HK-2 (cell line): Measurements from ENCODE around the gene EXOC6B.
"Not testable (repeated sequence)": the region's sequence is repeated elsewhere in the genome, so short reads cannot be mapped to it uniquely, and the experiment has no call there.

Source experiments
- DNase-seq: peaks from one replicate; pipeline ENCODE4 v3.0.0-alpha.2; 2018; ENCODE audit not compliant: unreplicated experiment

The EXOC6B gene

DNA sequence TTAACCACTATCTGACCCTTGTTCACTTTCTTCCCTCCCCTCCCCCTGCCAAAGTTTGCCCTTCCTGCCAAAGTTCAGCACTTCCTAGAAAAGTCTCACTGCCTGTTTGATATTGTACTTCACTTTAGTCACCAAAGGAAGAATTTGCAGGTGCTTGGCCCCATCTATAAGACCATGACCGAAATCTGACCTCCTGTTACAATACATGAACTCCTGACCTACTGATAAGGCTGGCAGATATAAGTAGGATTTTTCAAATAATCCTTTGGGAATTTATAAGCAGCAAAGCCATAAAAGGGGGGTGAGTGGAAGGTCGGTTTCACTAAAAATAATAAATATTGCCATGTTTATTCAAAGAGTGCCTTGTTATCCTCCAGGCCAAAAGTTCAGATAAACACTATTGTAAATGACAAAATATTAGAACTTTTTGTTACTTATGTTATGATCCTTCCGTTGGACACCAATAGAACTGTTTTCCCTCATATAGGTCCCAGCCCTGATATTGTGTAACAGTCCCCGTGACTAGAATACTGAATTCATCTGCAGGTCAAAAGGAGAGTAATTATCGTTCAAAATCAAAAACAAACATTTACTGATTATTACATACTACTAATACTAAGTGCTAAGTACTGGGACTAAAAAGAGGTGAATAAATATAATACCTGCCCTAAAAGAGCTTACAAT, 277.6 kb downstream of the EXOC6B start:
- no peak for DNase-seq

DNA sequence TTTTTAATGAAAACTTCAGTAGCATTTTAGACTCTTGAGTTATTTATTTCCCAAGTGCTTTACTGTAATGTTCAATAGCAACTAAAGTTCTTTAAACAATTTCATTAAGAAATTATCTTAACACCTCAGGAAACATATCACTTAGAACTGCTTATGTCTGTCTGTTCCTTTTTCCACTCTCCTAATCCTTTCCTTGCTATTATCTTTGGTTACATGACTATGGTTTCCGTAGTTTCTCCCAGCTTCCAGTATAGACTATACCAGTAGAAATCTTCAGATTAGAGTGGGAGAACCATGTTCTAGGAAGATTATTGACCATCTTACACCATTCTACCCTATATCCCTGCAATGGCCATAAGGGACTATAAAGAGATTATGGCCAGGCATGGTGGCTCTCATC, 280.0 kb downstream of the EXOC6B start:
- DNase-seq = no peak

DNA sequence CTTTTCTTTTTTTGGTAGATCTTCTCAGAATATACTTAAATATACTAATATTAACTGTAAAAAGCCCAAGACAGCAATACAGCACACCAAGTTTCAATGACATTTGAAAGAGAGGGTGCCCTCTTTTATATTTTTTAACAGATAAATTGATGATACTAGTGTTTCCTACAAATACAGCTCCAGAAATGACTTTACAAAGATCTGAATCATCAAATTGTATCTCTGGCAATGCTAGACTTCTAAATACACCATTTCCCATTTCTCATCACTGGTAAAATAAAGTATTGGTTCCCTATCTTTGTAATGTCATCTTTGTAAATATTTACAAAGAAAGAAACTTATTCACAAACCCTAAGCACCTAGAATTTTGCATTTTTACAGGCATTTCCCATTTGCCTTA, 281.3 kb downstream of the EXOC6B start:
- DNase-seq = no peak

DNA sequence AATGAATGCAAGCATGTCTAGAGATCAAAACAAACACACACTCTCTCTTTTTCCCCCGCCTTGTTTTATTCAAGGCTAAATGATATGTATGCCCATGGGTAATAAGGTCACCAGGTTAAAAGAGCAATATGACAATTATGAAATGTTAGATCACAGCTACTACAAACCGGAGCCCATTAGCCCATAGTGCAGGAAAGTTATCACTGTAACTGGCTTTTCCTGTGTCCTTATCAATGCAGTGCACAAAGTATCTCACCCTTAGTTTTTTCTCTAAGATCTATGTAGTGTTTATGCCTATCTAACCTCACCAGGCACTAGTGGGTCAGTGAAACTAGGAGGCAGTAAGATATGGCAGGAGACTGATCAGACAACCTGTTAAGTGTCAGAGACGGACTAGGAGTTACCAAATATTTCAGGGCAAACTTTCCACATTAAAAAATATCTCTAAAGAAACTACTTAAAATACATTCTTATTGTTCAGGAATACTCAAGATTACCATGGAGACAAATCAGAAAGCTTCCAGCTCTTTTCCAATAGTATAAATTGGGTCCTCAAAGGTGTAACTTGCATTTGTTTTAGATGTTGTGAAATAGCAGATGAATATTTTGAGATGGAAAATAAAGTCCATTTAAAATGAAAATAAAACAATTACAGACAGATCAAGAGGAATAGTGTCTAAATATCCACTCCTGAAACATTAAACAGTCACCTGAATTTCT, 282.2 kb downstream of the EXOC6B start:
- DNase-seq = no peak

DNA sequence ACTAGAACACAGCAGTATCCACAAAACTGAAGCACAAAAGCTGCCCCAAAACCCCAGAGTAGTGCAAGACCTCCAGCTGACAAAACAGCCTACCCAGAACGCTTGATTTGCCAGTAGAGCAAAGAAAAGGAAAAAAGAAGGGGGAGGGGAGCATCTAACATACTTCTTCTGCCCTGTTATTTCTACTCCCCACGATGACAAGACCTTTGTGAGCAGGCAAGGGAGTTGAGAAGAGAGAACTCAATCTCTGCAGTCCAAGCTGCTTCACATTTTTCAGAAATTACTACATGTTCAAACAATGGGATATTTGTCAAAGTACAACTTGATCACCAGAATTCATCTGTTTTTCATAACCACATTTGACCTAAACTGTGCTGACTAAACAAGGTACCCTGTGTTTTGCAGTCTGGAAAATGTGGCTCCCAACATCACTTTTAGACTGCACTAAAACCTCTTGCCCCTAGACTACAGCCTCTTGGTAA, 286.7 kb downstream of the EXOC6B start:
- DNase-seq = no peak

DNA sequence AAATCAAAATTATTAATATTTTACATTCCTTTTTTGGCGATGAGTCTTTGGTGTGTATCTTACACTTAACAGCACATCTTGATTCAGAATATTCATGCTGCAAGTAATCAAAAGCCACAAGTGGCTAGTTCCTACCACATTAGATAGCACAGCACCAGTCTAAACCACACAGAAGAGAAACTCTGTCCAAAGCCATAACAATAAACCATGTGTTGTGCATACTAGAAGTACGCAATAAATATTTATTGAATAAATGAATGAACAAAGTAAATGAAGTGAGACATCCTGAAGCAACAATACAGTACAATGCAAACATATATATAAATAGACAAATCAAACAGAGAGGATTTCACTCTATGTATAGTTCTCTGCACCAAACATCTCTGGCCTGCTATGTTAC, 287.3 kb downstream of the EXOC6B start:
- DNase-seq = no peak

DNA sequence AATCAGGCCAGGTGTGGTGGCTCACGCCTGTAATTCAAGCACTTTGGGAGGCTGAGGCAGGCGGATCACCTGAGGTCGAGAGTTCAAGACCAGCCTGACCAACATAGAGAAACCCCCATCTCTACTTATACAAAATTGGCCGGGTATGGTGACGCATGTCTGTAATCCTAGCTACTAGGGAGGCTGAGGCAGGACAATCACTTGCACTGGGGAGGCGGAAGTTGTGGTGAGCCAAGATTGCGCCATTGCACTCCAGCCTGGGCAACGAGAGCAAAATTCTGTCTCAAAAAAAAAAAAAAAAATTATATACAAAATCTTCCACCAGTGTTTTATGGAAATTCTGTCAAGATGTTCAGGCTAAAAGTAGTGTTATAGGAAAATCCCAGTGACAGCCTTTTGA, 290.2 kb downstream of the EXOC6B start:
- not testable (repeated sequence) for DNase-seq

DNA sequence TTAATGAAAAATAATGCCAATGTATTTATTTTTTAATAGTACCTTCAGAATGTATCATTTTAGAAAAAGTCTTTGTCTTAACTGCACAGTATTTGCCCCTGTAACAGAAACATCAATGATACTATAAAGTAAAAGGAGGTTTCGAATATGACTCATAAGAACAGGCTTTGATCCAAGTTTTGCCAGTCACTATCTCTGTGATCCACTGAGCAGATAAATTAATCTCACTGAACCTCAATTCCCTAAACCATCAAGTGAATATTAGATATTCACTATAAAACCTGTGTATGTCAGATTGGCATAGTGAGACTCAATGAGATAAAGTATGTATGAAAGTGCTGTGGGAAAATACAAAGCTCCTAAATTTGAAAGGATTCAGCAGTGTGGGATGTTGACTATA, 292.1 kb downstream of the EXOC6B start:
- no peak for DNase-seq

DNA sequence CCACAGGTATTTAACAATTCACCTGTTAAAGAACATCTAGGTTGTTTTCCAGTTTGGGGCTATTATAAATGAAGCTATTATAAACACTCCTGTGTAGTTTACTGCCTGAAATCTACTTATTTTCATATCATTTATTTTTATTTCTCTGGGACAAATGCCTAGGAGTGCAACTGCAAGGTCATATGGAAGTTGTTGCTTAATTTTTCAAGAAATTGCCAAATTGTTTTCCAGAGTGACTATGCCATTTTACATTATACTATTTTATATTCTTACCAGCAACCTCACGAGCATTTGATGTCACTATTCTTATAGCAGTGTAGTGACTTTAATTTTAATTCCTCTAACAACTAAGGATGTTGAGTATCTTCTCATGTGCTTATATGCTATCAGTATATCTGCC, 298.4 kb downstream of the EXOC6B start:
- DNase-seq = no peak

DNA sequence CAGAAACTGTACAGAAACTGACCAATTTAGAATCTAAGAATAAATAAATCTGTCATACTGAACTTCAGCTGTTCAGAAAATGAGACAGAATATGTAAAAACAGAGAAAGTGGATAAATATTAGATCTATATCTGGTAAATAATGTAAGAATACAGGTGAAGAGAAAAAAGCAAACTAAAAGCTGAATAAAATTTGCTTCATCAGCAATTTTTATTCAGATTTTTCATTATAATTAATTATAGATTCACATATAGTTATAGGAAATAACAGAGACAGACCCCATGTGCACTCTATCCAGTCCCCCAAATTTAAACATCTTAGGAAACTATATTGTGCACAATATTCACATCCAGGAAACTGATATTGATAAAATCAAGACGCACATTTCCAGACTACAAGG, 299.2 kb downstream of the EXOC6B start:
- no peak for DNase-seq

DNA sequence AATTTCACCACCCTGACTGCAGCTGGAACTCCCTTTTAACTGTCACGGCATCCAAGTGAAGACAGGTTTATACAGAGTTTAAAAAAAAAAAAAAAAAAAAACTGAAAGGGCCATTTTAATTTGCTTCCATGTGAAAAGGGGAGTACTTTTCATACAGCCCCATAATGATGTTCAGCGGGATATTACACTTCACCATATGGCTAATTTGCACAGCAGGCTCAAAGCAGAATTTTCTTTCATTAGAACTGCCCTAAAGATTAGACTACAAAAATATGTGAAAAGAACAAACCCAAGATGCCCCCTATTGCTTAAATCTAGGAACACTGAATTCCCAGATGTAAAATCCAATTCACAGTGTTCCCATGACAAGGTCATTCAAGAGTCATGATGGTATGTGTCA, 301.8 kb downstream of the EXOC6B start:
- no peak for DNase-seq

DNA sequence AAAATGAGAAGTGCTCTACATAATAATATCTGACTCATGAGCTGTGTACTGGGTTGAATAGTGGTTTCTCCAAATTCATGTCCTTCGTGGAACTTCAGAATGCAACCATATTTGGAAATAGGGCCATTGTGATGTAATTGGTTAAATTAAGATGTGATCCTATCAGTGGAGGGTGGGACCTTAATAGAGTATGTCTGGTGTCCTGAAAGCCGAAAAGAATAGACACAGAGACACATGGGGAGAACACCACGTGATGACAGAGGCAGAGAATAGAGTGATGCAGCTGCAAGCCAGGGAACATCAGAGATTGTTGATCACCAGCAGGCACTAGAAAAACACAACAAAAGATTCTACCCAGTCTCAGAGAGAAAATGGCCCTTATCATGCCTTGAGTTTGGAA, 310.1 kb downstream of the EXOC6B start:
- DNase-seq = no peak

DNA sequence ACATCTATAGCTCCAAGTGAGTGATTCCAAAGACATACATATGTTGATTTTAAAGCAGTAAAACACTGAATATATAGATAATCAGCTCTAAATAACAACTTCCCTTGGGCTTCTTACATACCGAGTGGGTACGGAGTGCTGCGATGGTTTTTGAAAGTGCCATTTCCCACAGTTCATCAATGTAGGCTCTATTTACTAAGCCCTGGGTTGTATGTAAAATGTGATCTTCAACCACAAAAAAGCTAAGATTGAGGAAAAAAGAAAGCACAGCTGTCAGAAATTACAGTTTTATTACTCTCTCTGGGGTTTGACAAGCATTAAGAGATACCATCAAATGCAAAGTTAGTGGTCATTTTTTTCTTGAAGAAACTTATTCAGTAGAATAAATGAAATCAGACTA, 312.8 kb downstream of the EXOC6B start:
- DNase-seq = no peak

DNA sequence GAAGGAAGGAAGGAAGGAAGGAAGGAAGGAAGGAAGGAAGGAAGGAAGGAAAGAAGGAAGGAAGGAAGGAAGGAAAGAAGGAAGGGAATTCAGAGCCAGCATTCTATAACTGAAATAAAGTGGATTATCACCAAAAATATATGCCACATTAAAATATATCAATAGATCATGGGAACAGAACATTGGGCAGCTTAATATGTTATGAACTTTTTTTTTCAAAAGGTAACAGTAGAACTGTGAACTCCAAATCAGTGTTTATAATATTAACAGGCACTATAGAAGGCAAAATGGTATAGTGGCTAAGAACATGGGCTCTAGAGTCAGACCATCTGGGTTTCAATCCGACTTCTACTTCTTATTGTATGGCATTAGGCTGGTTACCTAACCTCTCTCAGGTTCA, 313.5 kb downstream of the EXOC6B start:
- no peak for DNase-seq

DNA sequence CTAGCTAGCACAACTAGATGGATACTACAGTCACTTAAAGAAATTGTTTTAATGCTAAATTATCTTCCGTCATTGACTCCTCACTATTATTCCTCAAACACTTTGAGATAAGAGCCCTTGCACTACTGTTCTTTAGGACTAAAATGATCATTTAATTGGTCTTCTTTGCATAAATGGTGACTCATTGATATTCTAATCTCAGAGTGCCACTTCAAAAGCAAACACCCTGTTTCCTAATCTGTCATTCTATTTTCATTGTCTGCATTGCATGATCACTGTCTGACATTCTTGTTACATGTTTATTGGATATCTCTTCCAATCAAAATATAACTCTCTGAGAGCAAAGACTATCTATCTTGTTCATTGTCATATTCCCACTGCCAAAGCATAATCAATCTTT, 313.9 kb downstream of the EXOC6B start:
- no peak for DNase-seq

DNA sequence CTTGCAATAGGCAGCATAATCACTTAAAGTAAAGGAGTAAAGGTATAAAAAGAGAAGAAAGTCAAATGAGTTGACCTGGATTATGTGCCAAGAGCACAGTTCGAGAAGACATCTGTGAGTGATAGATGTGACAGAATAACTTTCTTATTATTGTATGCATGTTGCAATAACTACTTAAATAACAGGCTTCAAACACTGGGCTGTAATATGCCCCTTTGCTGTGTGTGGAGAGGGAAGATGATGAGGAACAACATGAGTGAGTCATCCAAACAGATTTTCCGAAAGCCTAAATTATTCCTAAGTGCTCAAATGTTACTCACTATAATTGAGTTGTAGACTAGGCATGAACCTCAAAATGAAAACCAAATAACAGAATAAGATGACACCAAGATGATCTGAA, 328.1 kb downstream of the EXOC6B start:
- no peak for DNase-seq

DNA sequence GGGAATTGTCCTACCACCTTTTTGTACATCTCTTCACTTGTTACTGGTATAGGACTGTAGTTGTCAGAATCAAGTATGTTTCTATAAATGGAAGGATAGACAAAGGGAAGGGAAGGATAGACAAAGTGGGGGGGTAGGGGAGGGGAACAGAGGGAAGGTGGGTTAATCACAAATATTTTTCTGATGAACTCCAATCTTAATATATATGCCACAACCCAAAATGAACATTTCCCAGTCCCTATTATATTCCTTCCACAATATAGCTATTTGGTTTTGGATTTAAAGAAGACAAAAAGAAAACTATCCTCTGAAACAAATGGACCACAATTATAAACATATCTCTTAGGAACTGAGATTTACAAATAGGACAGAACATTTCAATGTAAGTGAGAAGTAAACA, 329.4 kb downstream of the EXOC6B start:
- no peak for DNase-seq

DNA sequence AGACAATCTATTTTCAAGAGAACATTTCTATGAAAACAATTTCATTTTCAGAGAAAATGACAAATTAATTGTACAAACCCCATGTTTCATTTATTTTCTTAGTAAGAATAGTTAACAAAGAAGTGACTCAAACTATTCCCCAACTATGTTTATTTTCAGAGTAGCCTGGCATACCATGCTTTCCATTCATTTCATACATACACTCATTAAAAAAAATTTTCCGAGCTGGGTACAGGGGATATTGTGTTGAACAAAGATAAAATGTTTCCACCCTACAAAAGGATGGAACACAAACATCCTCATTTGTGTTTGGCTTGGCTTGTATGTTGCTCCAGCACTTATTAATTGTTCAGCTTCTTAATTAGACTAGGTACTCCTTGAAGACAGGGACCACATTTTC, 331.4 kb downstream of the EXOC6B start:
- no peak for DNase-seq

DNA sequence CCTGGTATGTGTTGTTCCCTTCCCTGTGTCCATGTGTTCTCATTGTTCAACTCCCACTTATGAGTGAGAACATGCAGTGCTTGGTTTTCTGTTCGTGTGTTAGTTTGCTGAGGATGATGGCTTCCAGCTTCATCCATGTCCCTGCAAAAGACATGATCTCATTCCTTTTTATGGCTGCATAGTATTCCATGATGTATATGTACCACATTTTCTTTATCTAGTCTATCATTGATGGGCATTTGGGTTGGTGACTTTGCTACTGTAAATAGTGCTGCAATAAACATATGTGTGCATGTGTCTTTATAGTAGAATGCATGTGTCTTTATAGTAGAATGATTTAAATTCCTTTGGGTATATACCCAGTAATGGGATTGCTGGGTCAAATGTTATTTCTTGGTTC, 341.2 kb downstream of the EXOC6B start:
- DNase-seq = not testable (repeated sequence)

DNA sequence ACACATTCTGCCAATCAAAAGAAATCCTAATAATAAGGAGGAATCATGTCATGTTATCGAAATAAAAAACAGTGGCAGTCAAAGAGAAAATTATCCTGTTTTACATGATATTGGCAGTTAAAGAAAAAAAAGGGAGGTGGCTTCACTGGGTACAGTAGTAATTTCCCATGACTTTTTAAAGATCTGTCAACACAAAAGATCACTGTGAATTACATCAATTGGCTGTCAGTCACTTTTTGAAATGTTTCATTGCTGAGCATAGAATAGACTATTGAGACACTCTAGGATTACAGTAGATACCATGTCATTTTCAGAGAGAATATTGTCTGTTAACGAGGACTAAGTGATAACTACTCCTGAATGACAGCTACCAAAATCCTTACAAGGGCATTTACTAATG, 342.5 kb downstream of the EXOC6B start:
- no peak for DNase-seq

DNA sequence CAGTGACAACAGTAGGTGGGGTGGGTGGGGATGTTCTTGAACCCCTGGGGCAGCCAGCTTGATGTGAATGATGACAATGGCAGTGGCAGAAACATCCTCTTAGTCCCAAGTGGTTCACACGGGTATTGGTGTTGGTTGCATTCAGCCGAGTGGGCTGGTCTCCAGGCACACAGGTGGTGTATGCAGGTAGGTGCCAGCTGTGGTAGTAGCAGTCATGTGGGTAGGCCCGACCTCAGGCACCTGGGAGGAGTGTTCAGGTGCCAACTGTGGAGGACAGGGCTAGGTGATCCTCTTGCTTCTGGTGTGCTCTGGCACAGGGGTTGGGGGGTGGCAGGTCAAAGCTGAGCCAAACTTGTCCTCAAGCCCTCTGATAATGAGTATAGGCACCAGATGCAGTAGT, 350.6 kb downstream of the EXOC6B start:
- DNase-seq = no peak

DNA sequence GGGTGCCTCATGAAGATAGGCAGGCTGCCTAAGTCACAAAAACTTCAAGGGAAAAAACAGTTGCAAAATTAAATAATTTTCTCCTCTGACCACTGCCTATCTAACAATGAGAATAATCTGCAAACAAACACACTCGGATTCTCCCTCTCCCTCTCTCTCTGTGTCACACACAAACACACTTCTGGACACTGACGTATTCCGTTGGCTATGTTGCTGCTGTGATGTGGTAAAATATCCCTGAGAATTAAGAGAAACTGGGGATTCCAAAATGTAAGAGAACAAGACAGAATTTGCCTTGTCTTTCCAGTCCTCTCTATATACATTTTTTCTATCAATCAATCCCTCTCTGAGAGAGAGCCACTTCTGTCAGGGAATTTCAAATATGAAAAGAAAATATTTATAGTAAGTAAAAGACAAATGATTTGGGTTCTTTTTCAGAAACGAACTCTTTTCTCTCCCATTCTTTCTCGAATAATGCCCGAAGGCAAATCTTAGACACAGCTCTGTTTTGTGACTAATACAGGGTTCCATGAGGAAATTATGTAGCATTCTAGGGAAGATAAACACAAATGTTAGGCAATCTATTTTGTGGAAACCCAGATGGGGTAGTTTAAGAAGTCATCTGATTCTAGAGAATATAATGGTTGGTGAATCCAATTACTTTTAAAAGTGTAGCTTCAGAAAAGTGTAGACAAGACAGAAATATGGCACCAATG, 367.9 kb downstream of the EXOC6B start:
- no peak for DNase-seq

DNA sequence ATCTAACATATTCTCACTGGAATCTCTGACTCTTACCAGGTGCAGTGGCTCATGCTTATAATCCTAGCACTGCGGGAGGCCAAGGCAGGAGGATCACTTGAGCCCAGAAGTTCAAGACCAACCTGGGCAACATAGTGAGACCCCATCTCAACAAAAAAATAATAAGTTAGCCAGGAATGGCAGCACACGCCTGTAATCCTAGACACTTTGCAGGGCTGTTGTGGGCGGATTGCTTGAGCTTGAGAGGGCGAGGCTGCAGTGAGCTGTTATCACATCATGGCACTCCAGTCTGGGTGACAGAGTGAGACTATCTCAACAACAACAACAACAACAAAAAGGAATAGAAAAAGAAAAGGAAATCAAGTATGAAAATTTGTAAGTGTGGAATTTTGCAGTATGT, 371.6 kb downstream of the EXOC6B start:
- DNase-seq = no peak
